Heart right ventricle (tissue), 16 donors: ENCODE data around the gene DAPK1. TPM values are rescaled to one million over a fixed set of nuclear protein-coding genes. Genes with fewer than 3 reads are reported as not detected.

Experiments
- ATAC-seq, 8 donors: fragments of 200-7000 bp; cut with Tn5 transposase; one replicate each; pipeline ENCODE4 v1.9.1; 2020; ENCODE audit warnings: mild to moderate bottlenecking in 8 of 8, moderate library complexity in 8 of 8, moderate number of reproducible peaks in 1 of 8
- DNase-seq, 2 donors: peaks; one replicate each; pipeline ENCODE4 v3.0.0-alpha.2; 2020
- H3K27ac ChIP-seq, 10 donors: fragments of 200-600 bp; sonication (generic) in 2 of 10; one replicate each; pipeline versions ENCODE4 v1.5.0 to v1.8.0; 2020 to 2022; ENCODE audit warnings: mild to moderate bottlenecking in 3 of 10
- H3K27me3 ChIP-seq, 7 donors: fragments of 200-600 bp; one replicate each; pipeline ENCODE4 v1.8.0; 2021 to 2022; ENCODE audit warnings: mild to moderate bottlenecking in 2 of 7
- H3K36me3 ChIP-seq, 9 donors: fragments of 200-600 bp; sonication (generic) in 1 of 9; one replicate each; pipeline versions ENCODE4 v1.5.0 to v1.8.0; 2020 to 2022; ENCODE audit warnings: mild to moderate bottlenecking in 2 of 9
- H3K4me1 ChIP-seq, 9 donors: fragments of 200-600 bp; sonication (generic) in 1 of 9; one replicate each; pipeline versions ENCODE4 v1.5.0 to v1.8.0; 2020 to 2022; ENCODE audit warnings: mild to moderate bottlenecking in 4 of 9
- H3K4me3 ChIP-seq, 10 donors: fragments of 200-600 bp; sonication (generic) in 2 of 10; one replicate each; pipeline versions ENCODE4 v1.5.0 to v1.8.0; 2020 to 2022; ENCODE audit warnings: mild to moderate bottlenecking in 7 of 10, moderate library complexity in 2 of 10
- H3K9me3 ChIP-seq, 11 donors: fragments of 200-600 bp in 10 of 11; sonication (generic) in 2 of 11; one replicate each; pipeline versions ENCODE4 v1.5.0 to v1.8.0; 2013 to 2022; ENCODE audit warnings: mild to moderate bottlenecking in 2 of 11, control low read depth in 1 of 11, moderate library complexity in 1 of 11
- WGBS, 2 donors: extraction: QIAGEN DNeasy Blood & Tissue Kit; methylation state at CpG; one replicate each; pipeline ENCODE4 v1.1.7; 2013; ENCODE audit warnings: inconsistent platforms in 1 of 2; 5-methylcytosine and 5-hydroxymethylcytosine counted together
- intact Hi-C, 10 donors: fragments of 100-400 bp; cut with DNase I; formaldehyde crosslinking; loops; one replicate each; pipeline versions ENCODE4 v1.11.1 to v1.14.2; 2022
- polyA plus RNA-seq, 2 donors: library from polyadenylated mRNA; stranded (reverse); fragments of 200-250 nt; gene quantifications; one replicate each; pipeline ENCODE4 v1.2.3, GENCODE V29; 2013
- total RNA-seq, 10 donors: library from RNA; stranded (reverse); fragmentation: NEBNext Ultra II Directional in 3 of 10; extraction: Animal tissue kit (Norgen Biotek cat#: 25700) in 3 of 10; gene quantifications; one replicate each; pipeline versions ENCODE4 v1.2.1 to v1.2.4, GENCODE V29; 2021 to 2023
- TF ChIP-seq, protein P1 (sequence below), 9 donors: fragments of 200-600 bp; sonication (generic) in 2 of 9; IDR thresholded peaks; one replicate each; pipeline versions ENCODE4 v1.5.0 to v1.8.0; 2021 to 2022; ENCODE audit warnings: antibody characterized with exemption in 9 of 9, mild to moderate bottlenecking in 5 of 9, moderate library complexity in 1 of 9
- donor health status: Arrhythmogenic right ventricular cardiomyopathy.
- donor health status: ischemic (EF 13 %, LVEDD 7.1; RV severe dilation, severe dysfunction).
- donor health status: healthy with polysubstance abuse.
- donor health status: DM: no; HTN: yes; CAD: no.
- donor health status: DM: no; HTN: no; CAD: no.
- donor health status: ischemic (EF 25% LVEDD 6.9; RV normal size, moderate dysfunction).
- donor health status: ischemic (EF 25% LVEDD 5.7; RV mildly dilated, moderate dysfunction).
- donor health status: healthy.
- donor health status: DM: yes; HTN: yes; CAD: no.
- donor health status: Ischemic cardiomyopathy.
- donor health status: ischemic (EF 35%, LVEDD 5.7; RV mildly dilated, moderate dysfunction).
- donor health status: nonischemic (EF 11% LVEDD 7.7; RV severe dilation, severe dysfunction).
- donor health status: DM: yes; HTN: yes; CAD: no.
- donor health status: PGD.
- donor health status: ischemic (EF 29% LVEDD 5.4; RV normal size, mild dysfunction).
- donor health status: nonischemic (EF 23%, LVEDD 6.1; RV moderate dilation, normal function).

DAPK1 gene
- total and polyA plus RNA-seq, 12 donors: 1.1 to 15.5 (median 4.2) TPM

DNA sequence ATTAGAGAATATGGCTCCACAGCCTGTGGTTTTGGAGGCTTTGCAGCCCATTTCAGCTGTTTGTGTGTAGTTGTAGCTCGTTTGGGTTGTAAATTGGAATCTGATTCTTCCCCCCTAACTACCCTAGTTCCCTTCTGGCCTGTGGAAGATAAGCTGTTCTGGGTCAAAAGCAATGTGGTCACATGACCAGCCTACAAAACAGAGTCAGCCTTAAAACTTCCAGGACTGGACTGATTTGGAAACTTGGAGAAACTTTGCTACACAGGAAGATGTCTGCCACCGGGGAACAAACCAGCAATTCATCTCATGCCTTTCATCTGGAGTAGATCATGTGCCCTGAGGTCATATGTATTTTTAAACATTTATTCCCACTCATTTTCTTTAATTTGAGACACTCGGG, 83.8 kb downstream of the DAPK1 start:
- intact Hi-C loops: no loop called here
- WGBS, 2 donors: 35 to 58% methylated on average over 3 of the region's 3 CpGs
- H3K4me1 ChIP-seq: peaks cover 0 to 37% (median 10%) of the 10 kb centered on the region in 9 donors
- H3K27ac ChIP-seq: no peak overlapping the region
- DNase-seq: no peak
- TF ChIP-seq, protein P1, sequence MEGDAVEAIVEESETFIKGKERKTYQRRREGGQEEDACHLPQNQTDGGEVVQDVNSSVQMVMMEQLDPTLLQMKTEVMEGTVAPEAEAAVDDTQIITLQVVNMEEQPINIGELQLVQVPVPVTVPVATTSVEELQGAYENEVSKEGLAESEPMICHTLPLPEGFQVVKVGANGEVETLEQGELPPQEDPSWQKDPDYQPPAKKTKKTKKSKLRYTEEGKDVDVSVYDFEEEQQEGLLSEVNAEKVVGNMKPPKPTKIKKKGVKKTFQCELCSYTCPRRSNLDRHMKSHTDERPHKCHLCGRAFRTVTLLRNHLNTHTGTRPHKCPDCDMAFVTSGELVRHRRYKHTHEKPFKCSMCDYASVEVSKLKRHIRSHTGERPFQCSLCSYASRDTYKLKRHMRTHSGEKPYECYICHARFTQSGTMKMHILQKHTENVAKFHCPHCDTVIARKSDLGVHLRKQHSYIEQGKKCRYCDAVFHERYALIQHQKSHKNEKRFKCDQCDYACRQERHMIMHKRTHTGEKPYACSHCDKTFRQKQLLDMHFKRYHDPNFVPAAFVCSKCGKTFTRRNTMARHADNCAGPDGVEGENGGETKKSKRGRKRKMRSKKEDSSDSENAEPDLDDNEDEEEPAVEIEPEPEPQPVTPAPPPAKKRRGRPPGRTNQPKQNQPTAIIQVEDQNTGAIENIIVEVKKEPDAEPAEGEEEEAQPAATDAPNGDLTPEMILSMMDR (IDR thresholded peaks at IDR 0.05): no peak
- H3K27me3 ChIP-seq: no peaks in the 10 kb centered on the region
- H3K9me3 ChIP-seq: no peaks in the 10 kb centered on the region
- no peaks in the 10 kb centered on the region for H3K36me3 ChIP-seq
- no peak overlapping the region for H3K4me3 ChIP-seq
- ATAC-seq: peak in 7 of 8 donors; percentile 26 to 76 (median 57)

GRCh38 chr9:87581949-87582637, 84.4 kb downstream of the DAPK1 start:
- ATAC-seq (no peak), DNase-seq (no peak)
- Histone ChIP-seq H3K4me3 (no peak overlapping the region), H3K9me3 (no peaks in the 10 kb centered on the region), H3K36me3 (no peaks in the 10 kb centered on the region), H3K27me3 (no peaks in the 10 kb centered on the region), H3K27ac (no peak overlapping the region), H3K4me1 (peaks cover 0 to 37% (median 10%) of the 10 kb centered on the region in 9 donors)
- 90 to 92% methylated on average over 10 of the region's 10 CpGs for WGBS, 2 donors
- TF ChIP-seq, protein P1 (IDR thresholded peaks at IDR 0.05): no peak
- intact Hi-C loops: no loop called here

DNA sequence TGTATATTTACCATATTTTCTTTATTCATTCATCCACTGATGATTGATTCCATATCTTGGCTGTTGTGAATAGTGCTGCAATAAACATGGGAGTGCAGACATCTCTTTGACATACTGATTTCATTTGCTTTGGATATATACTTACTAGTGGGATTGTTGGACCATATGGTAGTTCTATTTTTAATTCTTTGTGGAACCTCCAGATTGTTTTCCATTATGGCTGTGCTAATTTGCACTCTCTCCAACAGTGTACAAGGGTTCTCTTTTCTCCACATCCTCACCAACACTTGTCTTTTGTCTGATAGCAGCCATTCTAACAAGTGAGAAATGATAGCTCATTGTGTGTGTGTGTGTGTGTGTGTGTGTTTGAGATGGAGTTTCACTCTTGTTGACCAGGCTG, 86.7 kb downstream of the DAPK1 start:
- no peaks in the 10 kb centered on the region for H3K9me3 ChIP-seq
- H3K36me3 ChIP-seq: no peaks in the 10 kb centered on the region
- no peak overlapping the region for H3K27ac ChIP-seq
- TF ChIP-seq, protein P1 (IDR thresholded peaks at IDR 0.05): no peak
- peaks cover 0 to 27% (median 10%) of the 10 kb centered on the region in 9 donors for H3K4me1 ChIP-seq
- DNase-seq (no peak), ATAC-seq (no peak)
- no peak overlapping the region for H3K4me3 ChIP-seq
- intact Hi-C loops: no loop called here
- H3K27me3 ChIP-seq: no peaks in the 10 kb centered on the region

DNA sequence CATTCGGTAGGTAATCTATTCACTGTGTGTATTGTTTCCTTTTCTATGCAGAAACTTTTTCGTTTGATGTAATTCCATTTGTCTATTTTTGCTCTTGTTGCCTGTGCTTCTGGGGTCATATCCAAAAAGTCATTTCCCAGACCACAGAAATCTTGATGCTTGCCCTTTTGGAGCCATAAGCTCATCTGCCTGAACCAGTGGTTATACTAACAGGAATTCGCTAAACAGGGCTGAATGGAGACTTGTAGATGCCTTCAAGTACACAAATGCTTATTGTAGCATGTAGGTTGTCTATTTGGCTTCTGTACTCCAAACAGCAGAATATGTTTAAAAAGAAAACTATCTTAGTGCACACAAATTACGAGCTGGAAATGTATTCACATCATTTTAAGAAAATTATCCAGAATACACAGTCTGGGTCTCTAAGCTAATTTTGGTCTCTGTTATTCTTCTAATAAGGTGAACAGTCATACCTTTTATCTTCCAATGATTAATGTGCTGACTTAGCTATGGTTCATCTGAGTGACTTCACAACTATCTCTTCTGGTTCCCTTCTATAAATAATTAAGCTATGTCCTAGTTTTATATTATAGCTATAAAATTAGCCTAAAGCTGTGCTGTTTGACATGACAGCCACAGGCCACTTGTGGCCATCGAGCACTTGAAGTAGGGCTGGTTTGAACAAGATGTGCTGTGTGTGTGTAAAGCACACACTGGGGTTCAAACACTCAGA, 87.6 kb downstream of the DAPK1 start:
- no peaks in the 10 kb centered on the region for H3K36me3 ChIP-seq
- no peaks in the 10 kb centered on the region for H3K27me3 ChIP-seq
- peaks cover 0 to 17% (median 10%) of the 10 kb centered on the region in 9 donors for H3K4me1 ChIP-seq
- 81 to 89% methylated on average over 5 of the region's 5 CpGs for WGBS, 2 donors
- no peak for DNase-seq
- no peaks in the 10 kb centered on the region for H3K9me3 ChIP-seq
- no peak overlapping the region for H3K4me3 ChIP-seq
- ATAC-seq: no peak
- TF ChIP-seq, protein P1 (IDR thresholded peaks at IDR 0.05): no peak
- H3K27ac ChIP-seq: no peak overlapping the region
- intact Hi-C loops: no loop called here
